T-cell (primary cell): ENCODE results near the gene SLCO3A1. TPM values are rescaled to one million over a fixed set of nuclear protein-coding genes. Genes with fewer than 3 reads are reported as not detected.

Source experiments
- ATAC-seq, 4 experiments: fragments of 200-7000 bp in 3 of 4; fragments of 150-1000 bp in 1 of 4; cut with Tn5 transposase; replicated peaks in 1 of 4; 1 replicate in 3 of 4; 2 replicates in 1 of 4; pipeline ENCODE4 v1.10.0; 2021; ENCODE audit warnings: moderate library complexity in 3 of 4, mild to moderate bottlenecking in 2 of 4, moderate number of reproducible peaks in 1 of 4
- CTCF ChIA-PET, 2 donors: fragments of 300-600 bp; sonication (Branson Sonifier 250); formaldehyde crosslinking; loops; one replicate each; lab custom pipeline; 2022; ENCODE audit warnings: antibody characterized with exemption in 2 of 2; lab: Charles Lee
- POLR2A ChIA-PET, 2 donors: fragments of 300-600 bp; sonication (Branson Sonifier 250); formaldehyde crosslinking; loops; one replicate each; lab custom pipeline; 2022; ENCODE audit warnings: antibody characterized with exemption in 2 of 2; lab: Charles Lee
- DNase-seq, 35 experiments: peaks; one replicate each; pipeline versions ENCODE4 v3.0.0 to v3.0.0-alpha.2; 2013 to 2023
- H3K27ac ChIP-seq: one replicate; pipeline ENCODE4 v1.5.1; 2013; ENCODE audit warnings: low read length
- H3K27me3 ChIP-seq, 2 experiments: replicated peaks in 1 of 2; 1 replicate in 1 of 2; 2 replicates in 1 of 2; pipeline versions ENCODE4 v1.6.1 to v1.7.0; 2013; ENCODE audit warnings: low read length in 1 of 2, mixed read lengths in 1 of 2; ENCODE audit not compliant: control insufficient read depth in 2 of 2, insufficient read depth in 2 of 2; ENCODE audit errors: extremely low read depth in 1 of 2
- H3K36me3 ChIP-seq, 2 donors: 1 replicate in 1 of 2; 2 replicates in 1 of 2; pipeline versions ENCODE4 v1.6.1 to v1.7.0; 2013; ENCODE audit warnings: low read length in 1 of 2; ENCODE audit not compliant: control insufficient read depth in 2 of 2, insufficient read depth in 1 of 2; ENCODE audit errors: extremely low read depth in 1 of 2
- H3K4me1 ChIP-seq, 2 experiments: 1 replicate in 1 of 2; 2 replicates in 1 of 2; pipeline versions ENCODE4 v1.6.1 to v1.7.0; 2013; ENCODE audit warnings: low read length in 2 of 2, mixed read lengths in 1 of 2; ENCODE audit not compliant: insufficient read depth in 2 of 2, control insufficient read depth in 1 of 2; ENCODE audit errors: extremely low read depth in 1 of 2
- H3K4me3 ChIP-seq, 2 donors: 1 replicate in 1 of 2; 2 replicates in 1 of 2; pipeline versions ENCODE4 v1.5.1 to v1.7.0; 2013; ENCODE audit warnings: mild to moderate bottlenecking in 2 of 2, low read length in 1 of 2, moderate library complexity in 1 of 2; ENCODE audit not compliant: control insufficient read depth in 1 of 2; ENCODE audit errors: extremely low read depth in 1 of 2
- H3K9me3 ChIP-seq: 2 replicates; pipeline ENCODE4 v1.7.0; 2013
- H3K27ac Mint-ChIP-seq, 2 donors: one replicate each; pipeline ENCODE4 v1.8.0; 2020 to 2021; ENCODE audit warnings: mild to moderate bottlenecking in 2 of 2, mixed read lengths in 2 of 2
- H3K27me3 Mint-ChIP-seq, 2 donors: one replicate each; pipeline ENCODE4 v1.8.0; 2021 to 2022; ENCODE audit warnings: mixed read lengths in 2 of 2
- H3K36me3 Mint-ChIP-seq: one replicate; pipeline ENCODE4 v1.8.0; 2021; ENCODE audit warnings: mixed read lengths
- H3K4me1 Mint-ChIP-seq, 3 donors: one replicate each; pipeline ENCODE4 v1.8.0; 2020 to 2022; ENCODE audit warnings: mixed read lengths in 3 of 3, mild to moderate bottlenecking in 1 of 3
- H3K4me3 Mint-ChIP-seq, 3 donors: one replicate each; pipeline ENCODE4 v1.8.0; 2020 to 2022; ENCODE audit warnings: mild to moderate bottlenecking in 3 of 3, mixed read lengths in 3 of 3, moderate library complexity in 3 of 3
- H3K9me3 Mint-ChIP-seq, 3 donors: one replicate each; pipeline ENCODE4 v1.8.0; 2020 to 2022; ENCODE audit warnings: mixed read lengths in 3 of 3
- WGBS: methylation state at CpG from one replicate; pipeline ENCODE4 v1.1.5; 2013; ENCODE audit warnings: missing lambda C conversion rate; ENCODE audit not compliant: insufficient coverage; 5-methylcytosine and 5-hydroxymethylcytosine counted together
- total RNA-seq, 35 experiments: library from RNA in 6 of 35; stranded (reverse) in 6 of 35; fragments of 120-200 nt in 1 of 35; gene quantifications; one replicate each; pipeline versions ENCODE4 v1.2.1 to v1.2.4 and lab custom pipeline; 2013 to 2026

SLCO3A1 gene
- total RNA-seq, 5 donors from 2014 or later (not counting 1 experiment from before 2014, with no cell fraction given): 26.2 to 52.2 (median 38.7) TPM

- peaks cover 39 to 75% of the 10 kb centered on the region in 2 experiments for H3K4me1 ChIP-seq
- no peaks in the 10 kb centered on the region for H3K27me3 Mint-ChIP-seq
- H3K36me3 ChIP-seq: peaks cover 0 to 5% of the 10 kb centered on the region in 2 donors
- H3K4me1 Mint-ChIP-seq: peaks cover 84 to 99% (median 93%) of the 10 kb centered on the region in 3 donors
- H3K9me3 ChIP-seq: no peaks in the 10 kb centered on the region
- H3K36me3 Mint-ChIP-seq: no peaks in the 10 kb centered on the region
- H3K9me3 Mint-ChIP-seq: no peaks in the 10 kb centered on the region
- ATAC-seq: no peak
- H3K27me3 ChIP-seq: no peaks in the 10 kb centered on the region
- peak overlapping the region in 1 of 3 donors; percentile 38 for H3K4me3 Mint-ChIP-seq
- DNase-seq: no peak
- H3K27ac ChIP-seq: no peak overlapping the region
- H3K4me3 ChIP-seq: no peak overlapping the region
- CTCF ChIA-PET: no interaction called here
- 76% methylated on average over 3 of the region's 6 CpGs for WGBS
- peak overlapping the region in 1 of 2 donors; percentile 31 for H3K27ac Mint-ChIP-seq
- POLR2A ChIA-PET: no interaction called here
Measured at GRCh38 chr15:91861223-91861622, 7.7 kb downstream of the SLCO3A1 start.

- WGBS: 81% methylated on average over 4 of the region's 5 CpGs
- no peaks in the 10 kb centered on the region for H3K27me3 Mint-ChIP-seq
- no peak overlapping the region for H3K27ac Mint-ChIP-seq
- H3K27ac ChIP-seq: no peak overlapping the region
- H3K36me3 ChIP-seq: peaks cover 0 to 5% of the 10 kb centered on the region in 2 donors
- ChIA-PET POLR2A (interaction anchor here in 1 of 2 donors (0.6 kb wide), 1 partner anchor 1797 kb away, joined by 3 read pairs; no protein-coding TSS in a partner anchor), CTCF (interaction anchor here (0.5 to 1.2 kb wide), 4 partner anchors 10 to 828 kb away, joined by 3 to 6 read pairs (median 4); no protein-coding TSS in a partner anchor)
- H3K4me3 ChIP-seq: no peak overlapping the region
- DNase-seq: no peak
- H3K36me3 Mint-ChIP-seq: no peaks in the 10 kb centered on the region
- no peaks in the 10 kb centered on the region for H3K27me3 ChIP-seq
- H3K4me3 Mint-ChIP-seq: peak overlapping the region in 1 of 3 donors; percentile 7
- no peaks in the 10 kb centered on the region for H3K9me3 Mint-ChIP-seq
- H3K9me3 ChIP-seq: no peaks in the 10 kb centered on the region
- H3K4me1 Mint-ChIP-seq: peaks cover 84 to 99% (median 92%) of the 10 kb centered on the region in 3 donors
- peaks cover 34 to 78% of the 10 kb centered on the region in 2 experiments for H3K4me1 ChIP-seq
- ATAC-seq: no peak
Measured at GRCh38 chr15:91862891-91863504, 9.5 kb downstream of the SLCO3A1 start.

GRCh38 chr15:91863621-91864255 is 10.2 kb downstream of the SLCO3A1 start:
- Histone ChIP-seq H3K36me3 (peaks cover 0 to 5% of the 10 kb centered on the region in 2 donors), H3K9me3 (no peaks in the 10 kb centered on the region), H3K4me1 (peaks cover 29 to 77% of the 10 kb centered on the region in 2 experiments), H3K27ac (no peak overlapping the region), H3K27me3 (no peaks in the 10 kb centered on the region), H3K4me3 (no peak overlapping the region)
- Mint-ChIP-seq H3K36me3 (no peaks in the 10 kb centered on the region), H3K27ac (peak overlapping the region in 1 of 2 donors; percentile 43), H3K9me3 (no peaks in the 10 kb centered on the region), H3K4me3 (peak overlapping the region in 1 of 3 donors; percentile 7), H3K4me1 (peaks cover 84 to 99% (median 90%) of the 10 kb centered on the region in 3 donors), H3K27me3 (no peaks in the 10 kb centered on the region)
- no peak for DNase-seq
- WGBS: 95% methylated on average over 4 of the region's 7 CpGs
- ChIA-PET POLR2A (interaction anchor here in 1 of 2 donors (0.6 kb wide), 1 partner anchor 1797 kb away, joined by 3 read pairs; no protein-coding TSS in a partner anchor), CTCF (interaction anchor here (0.7 to 1.9 kb wide), 5 partner anchors 11 to 235 kb away, joined by 3 to 6 read pairs (median 4); no protein-coding TSS in a partner anchor)
- no peak for ATAC-seq

DNA sequence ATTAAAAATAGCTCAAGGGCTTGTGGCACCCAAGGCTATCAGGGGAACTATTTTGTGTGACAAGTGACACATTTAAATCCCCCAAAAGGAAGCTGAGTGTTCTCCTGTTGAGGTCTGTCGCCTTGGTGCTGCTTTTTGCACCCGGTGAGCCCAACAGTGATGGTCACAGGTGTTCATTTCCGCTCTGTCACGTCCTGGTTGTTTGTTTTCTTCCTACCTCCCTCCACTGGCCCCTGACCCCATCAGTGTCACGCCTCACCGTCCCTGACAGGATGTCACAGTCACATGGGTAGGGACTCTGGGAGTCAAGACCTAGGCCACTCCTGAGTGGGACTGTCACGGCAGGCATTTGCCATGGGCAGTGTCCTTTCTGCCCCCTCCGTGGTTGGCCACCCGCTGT is 11.2 kb downstream of the SLCO3A1 start:
- H3K4me3 Mint-ChIP-seq: peak overlapping the region in 1 of 3 donors; percentile 34
- no peaks in the 10 kb centered on the region for H3K9me3 Mint-ChIP-seq
- H3K36me3 ChIP-seq: peaks cover 0 to 5% of the 10 kb centered on the region in 2 donors
- no peak overlapping the region for H3K4me3 ChIP-seq
- DNase-seq (peak in 5 of 35 experiments; percentile 17 to 36 (median 25)), ATAC-seq (peak in 1 of 4 experiments; percentile 20)
- ChIA-PET POLR2A (interaction anchor here in 1 of 2 donors (0.6 kb wide), 1 partner anchor 35 kb away, joined by 8 read pairs; no protein-coding TSS in a partner anchor), CTCF (interaction anchor here in 1 of 2 donors (0.6 to 1.9 kb wide), 5 partner anchors 9 to 158 kb away, joined by 3 to 8 read pairs (median 5); partner anchors contain the start of gene SLCO3A1)
- H3K27me3 ChIP-seq: no peaks in the 10 kb centered on the region
- H3K27ac Mint-ChIP-seq: peak overlapping the region in 1 of 2 donors; percentile 36
- no peaks in the 10 kb centered on the region for H3K36me3 Mint-ChIP-seq
- H3K4me1 ChIP-seq: peaks cover 22 to 83% of the 10 kb centered on the region in 2 experiments
- H3K27me3 Mint-ChIP-seq: no peaks in the 10 kb centered on the region
- H3K4me1 Mint-ChIP-seq: peaks cover 78 to 94% (median 84%) of the 10 kb centered on the region in 3 donors
- H3K9me3 ChIP-seq: no peaks in the 10 kb centered on the region
- WGBS: 65% methylated on average over 8 of the region's 9 CpGs
- peak overlapping the region; percentile 41 for H3K27ac ChIP-seq

DNA sequence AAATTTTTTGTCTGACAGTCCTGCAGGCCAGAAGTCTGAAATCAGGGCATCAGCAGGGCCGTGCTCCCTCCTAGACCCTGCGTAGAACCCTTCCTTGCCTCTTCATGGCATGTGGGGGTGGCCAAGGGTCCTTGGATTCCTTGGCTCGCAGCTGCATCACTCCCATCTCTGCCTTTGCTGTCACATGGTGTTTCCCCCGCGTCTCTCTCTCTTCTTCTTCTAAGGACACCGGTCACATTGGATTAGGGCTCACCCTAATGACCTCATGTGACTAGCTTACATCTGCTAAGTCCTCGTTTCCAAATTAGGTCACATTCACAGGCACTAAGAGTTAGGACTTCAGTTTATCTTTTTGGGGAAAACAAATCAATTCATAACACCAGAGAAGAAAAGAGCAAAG is 12.0 kb downstream of the SLCO3A1 start:
- Mint-ChIP-seq H3K27me3 (no peaks in the 10 kb centered on the region), H3K9me3 (peaks cover 0 to 4% (median 0%) of the 10 kb centered on the region in 3 donors), H3K4me3 (peak overlapping the region in 1 of 3 donors; percentile 69), H3K36me3 (peaks cover 2% of the 10 kb centered on the region), H3K27ac (peak overlapping the region in 1 of 2 donors; percentile 65), H3K4me1 (peaks cover 83 to 94% (median 85%) of the 10 kb centered on the region in 3 donors)
- Histone ChIP-seq H3K4me1 (peaks cover 22 to 79% of the 10 kb centered on the region in 2 experiments), H3K9me3 (no peaks in the 10 kb centered on the region), H3K36me3 (peaks cover 0 to 5% of the 10 kb centered on the region in 2 donors), H3K4me3 (no peak overlapping the region), H3K27me3 (no peaks in the 10 kb centered on the region), H3K27ac (peak overlapping the region; percentile 41)
- POLR2A ChIA-PET: no interaction called here
- ATAC-seq: no peak
- 95% methylated on average over 5 of the region's 7 CpGs for WGBS
- DNase-seq: no peak
- CTCF ChIA-PET: interaction anchor here in 1 of 2 donors (1.1 to 1.9 kb wide), 2 partner anchors 10 to 15 kb away, joined by 3 to 4 read pairs; no protein-coding TSS in a partner anchor

DNA sequence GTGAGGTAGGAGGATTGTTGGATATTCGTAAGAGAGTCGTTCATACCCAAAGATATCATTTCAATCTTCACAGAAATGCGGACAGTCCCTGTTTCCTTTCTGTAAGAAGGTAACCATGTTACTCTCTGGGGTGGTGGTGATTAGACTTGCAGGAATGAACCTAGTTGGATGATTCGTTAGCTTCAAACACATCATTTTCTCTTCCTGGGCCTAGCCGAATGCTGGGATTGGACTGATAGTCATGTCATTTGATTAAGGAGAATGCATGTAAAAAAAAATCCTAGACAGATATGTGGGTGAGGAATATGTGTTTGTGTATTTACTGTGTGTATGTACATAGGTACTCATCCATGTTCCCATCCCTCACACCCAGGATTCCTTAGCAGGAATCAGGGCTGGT is 12.4 kb downstream of the SLCO3A1 start:
- H3K27me3 ChIP-seq: no peaks in the 10 kb centered on the region
- Mint-ChIP-seq H3K36me3 (peaks cover 6% of the 10 kb centered on the region), H3K27me3 (no peaks in the 10 kb centered on the region), H3K9me3 (peaks cover 0 to 4% (median 0%) of the 10 kb centered on the region in 3 donors), H3K4me3 (peak overlapping the region in 1 of 3 donors; percentile 69), H3K4me1 (peaks cover 83 to 94% (median 85%) of the 10 kb centered on the region in 3 donors), H3K27ac (peak overlapping the region in 1 of 2 donors; percentile 65)
- ChIA-PET POLR2A (no interaction called here), CTCF (no interaction called here)
- peaks cover 21 to 74% of the 10 kb centered on the region in 2 experiments for H3K4me1 ChIP-seq
- no peak overlapping the region for H3K27ac ChIP-seq
- WGBS: no CpG with 5 or more reads among the region's 5 CpGs
- no peak for DNase-seq
- H3K9me3 ChIP-seq: no peaks in the 10 kb centered on the region
- H3K36me3 ChIP-seq: peaks cover 0 to 1% of the 10 kb centered on the region in 2 donors
- H3K4me3 ChIP-seq: no peak overlapping the region
- no peak for ATAC-seq
